T-helper 22 cell (primary cell): ENCODE results near the gene PANK3.
"Not testable (repeated sequence)": the region's sequence is repeated elsewhere in the genome, so short reads cannot be mapped to it uniquely, and the experiment has no call there.

ENCODE experiments used
- DNase-seq: peaks from one replicate; pipeline ENCODE4 v3.0.0-alpha.2; 2020; ENCODE audit warnings: low read depth

Gene PANK3

GRCh38 chr5:168550656-168551055 is 28.5 kb downstream of the PANK3 start:
- no peak for DNase-seq

- DNase-seq = no peak
Measured at GRCh38 chr5:168549554-168549953, 29.6 kb downstream of the PANK3 start.

- DNase-seq = no peak
Measured at GRCh38 chr5:168537176-168537575, 42.0 kb downstream of the PANK3 start.

GRCh38 chr5:168534351-168534750 is 44.8 kb downstream of the PANK3 start:
- DNase-seq = not testable (repeated sequence)

- no peak for DNase-seq
Measured at GRCh38 chr5:168531987-168532864, 46.9 kb downstream of the PANK3 start.

- DNase-seq = no peak
Measured at GRCh38 chr5:168531191-168531590, 48.0 kb downstream of the PANK3 start.

GRCh38 chr5:168530621-168531150 is 48.5 kb downstream of the PANK3 start:
- no peak for DNase-seq

GRCh38 chr5:168529374-168530234 is 49.6 kb downstream of the PANK3 start:
- no peak for DNase-seq

- no peak for DNase-seq
Measured at GRCh38 chr5:168528521-168529373, 50.4 kb downstream of the PANK3 start, which contains the start of gene FBLL1. Gene FBLL1 (plus strand): TSS chr5:168529305. CDS start chr5:168529505, 200 bp downstream.

GRCh38 chr5:168527756-168528295 is 51.3 kb downstream of the PANK3 start:
- no peak for DNase-seq

- no peak for DNase-seq
Measured at GRCh38 chr5:168525856-168526255, 53.3 kb downstream of the PANK3 start.

- no peak for DNase-seq
Measured at GRCh38 chr5:168513861-168514428, 65.2 kb downstream of the PANK3 start.

GRCh38 chr5:168502563-168503237 is 76.5 kb downstream of the PANK3 start:
- DNase-seq = no peak
